Gastroesophageal sphincter (tissue), 3 donors: Measurements from ENCODE around the gene AIG1.

Experiments
- CTCF ChIP-seq, 4 experiments: fragments of 200-600 bp in 2 of 4; fragments of 450-650 bp in 2 of 4; sonication (generic) in 1 of 4; IDR thresholded peaks; one replicate each; pipeline ENCODE4 v1.5.1; 2017 to 2019; ENCODE audit warnings: antibody characterized with exemption in 4 of 4, mild to moderate bottlenecking in 2 of 4, moderate library complexity in 2 of 4
- EP300 ChIP-seq: sonication (generic); formaldehyde crosslinking; IDR thresholded peaks from one replicate; pipeline ENCODE4 v1.6.1; 2017; ENCODE audit warnings: antibody characterized with exemption, mild to moderate bottlenecking
- POLR2A ChIP-seq, 2 donors: fragments of 450-650 bp; IDR thresholded peaks; one replicate each; pipeline ENCODE4 v1.6.1; 2017; ENCODE audit warnings: antibody characterized with exemption in 2 of 2, mild to moderate bottlenecking in 2 of 2, moderate library complexity in 1 of 2

GRCh38 chr6:143363299-143363698, 302.6 kb downstream of the AIG1 start:
- no peak for TF ChIP-seq CTCF (IDR thresholded peaks at IDR 0.05)
- TF ChIP-seq POLR2A (IDR thresholded peaks at IDR 0.05), result no peak
- no peak for TF ChIP-seq EP300
